MCF 10A (cell line): ENCODE results near the gene GRAMD2A. TPM values are rescaled to one million over a fixed set of nuclear protein-coding genes. Genes with fewer than 3 reads are reported as not detected.

Experiments used
- BruUV-seq: library from RNA; stranded (reverse); fragments of 400-500 nt; replicated peaks from 2 replicates; lab custom pipeline; 2021; lab: Mats Ljungman, UMichigan
- CTCF ChIA-PET: fragments of 300-600 bp; sonication (Branson Sonifier 250); formaldehyde crosslinking; extraction: SDS; loops from one replicate; lab custom pipeline; 2021; ENCODE audit warnings: antibody characterized with exemption, inconsistent platforms; lab: Yijun Ruan, JAX
- POLR2A ChIA-PET: fragments of 300-600, 350-650 bp; sonication (Branson Sonifier 250); formaldehyde crosslinking; extraction: SDS; loops from one replicate; lab custom pipeline; 2020; ENCODE audit warnings: antibody characterized with exemption, inconsistent platforms; lab: Yijun Ruan, JAX
- DNase-seq: peaks from one replicate; pipeline ENCODE4 v3.0.0-alpha.2; 2018; ENCODE audit not compliant: unreplicated experiment
- H3K27ac Mint-ChIP-seq: one replicate; pipeline ENCODE4 v1.8.0; 2022; ENCODE audit warnings: mild to moderate bottlenecking, low read depth, mixed read lengths; ENCODE audit not compliant: unreplicated experiment
- H3K27me3 Mint-ChIP-seq: one replicate; pipeline ENCODE4 v1.8.0; 2022; ENCODE audit warnings: mixed read lengths; ENCODE audit not compliant: insufficient read depth, unreplicated experiment
- H3K36me3 Mint-ChIP-seq: one replicate; pipeline ENCODE4 v1.8.0; 2022; ENCODE audit warnings: mild to moderate bottlenecking, moderate library complexity, mixed read lengths; ENCODE audit not compliant: insufficient read depth, unreplicated experiment
- H3K4me1 Mint-ChIP-seq: one replicate; pipeline ENCODE4 v1.8.0; 2022; ENCODE audit warnings: mixed read lengths; ENCODE audit not compliant: insufficient read depth, unreplicated experiment
- H3K4me3 Mint-ChIP-seq: one replicate; pipeline ENCODE4 v1.8.0; 2022; ENCODE audit warnings: mild to moderate bottlenecking, moderate library complexity, mixed read lengths; ENCODE audit not compliant: unreplicated experiment
- H3K9me3 Mint-ChIP-seq: one replicate; pipeline ENCODE4 v1.8.0; 2022; ENCODE audit warnings: mixed read lengths; ENCODE audit not compliant: unreplicated experiment
- CTCF ChIP-seq: fragments of 200-600 bp; IDR thresholded peaks from one replicate; pipeline ENCODE4 v1.8.0; 2022; ENCODE audit warnings: antibody characterized with exemption, mild to moderate bottlenecking; ENCODE audit not compliant: unreplicated experiment
- intact Hi-C: fragments of 100-400 bp; cut with micrococcal nuclease; formaldehyde crosslinking; loops from 2 replicates; pipeline ENCODE4 v1.14.1; 2022
- total RNA-seq: library from RNA; stranded (reverse); gene quantifications from 2 replicates; pipeline ENCODE4 v1.2.3, GENCODE V29; 2022

The GRAMD2A gene
- total RNA-seq, 1 experiment from 2014 or later = 0.93 TPM

- H3K27me3 Mint-ChIP-seq = no peaks in the 10 kb centered on the region
- TF ChIP-seq CTCF = no peak
- CTCF ChIA-PET = interaction anchor here (0.7 kb wide), 1 partner anchor 12 kb away, joined by 3 read pairs; the partner anchor contains the start of gene SENP8
Measured at GRCh38 chr15:72130272-72130671, 67.3 kb downstream of the GRAMD2A start.

GRCh38 chr15:72128359-72128758 lies 69.2 kb downstream of the GRAMD2A start:
- no peak for DNase-seq
- H3K27me3 Mint-ChIP-seq = no peaks in the 10 kb centered on the region
- no peaks in the 10 kb centered on the region for H3K4me1 Mint-ChIP-seq
- no peaks in the 10 kb centered on the region for H3K36me3 Mint-ChIP-seq
- TF ChIP-seq CTCF = no peak
- H3K9me3 Mint-ChIP-seq = no peaks in the 10 kb centered on the region
- no peak overlapping the region for H3K4me3 Mint-ChIP-seq
- no TSS peak for BruUV-seq
- ChIA-PET POLR2A (interaction anchor here (1.3 to 1.5 kb wide), 2 partner anchors 9 to 10 kb away, joined by 3 to 9 read pairs; partner anchors contain the start of genes MYO9A and SENP8), CTCF (interaction anchor here (0.7 kb wide), 1 partner anchor 344 kb away, joined by 3 read pairs; no protein-coding TSS in a partner anchor)
- intact Hi-C loops = no loop called here
- no peak overlapping the region for H3K27ac Mint-ChIP-seq

More at GRCh38 chr15:72130272-72130671, 67.3 kb downstream of the GRAMD2A start:
- BruUV-seq = no TSS peak
- Mint-ChIP-seq H3K36me3 (no peaks in the 10 kb centered on the region), H3K4me1 (no peaks in the 10 kb centered on the region), H3K27ac (no peak overlapping the region), H3K9me3 (no peaks in the 10 kb centered on the region), H3K4me3 (no peak overlapping the region)
- POLR2A ChIA-PET = no interaction called here
- DNase-seq = no peak
- intact Hi-C loops = no loop called here

GRCh38 chr15:72127724-72128322 lies 69.8 kb downstream of the GRAMD2A start:
- POLR2A ChIA-PET = interaction anchor here (0.5 to 1.5 kb wide), 5 partner anchors 8 to 347 kb away, joined by 3 to 9 read pairs (median 3); partner anchors contain the start of genes MYO9A and SENP8
- no peak for DNase-seq
- intact Hi-C loops = no loop called here
- Mint-ChIP-seq H3K4me3 (no peak overlapping the region), H3K4me1 (no peaks in the 10 kb centered on the region), H3K36me3 (no peaks in the 10 kb centered on the region), H3K27ac (no peak overlapping the region), H3K9me3 (no peaks in the 10 kb centered on the region), H3K27me3 (no peaks in the 10 kb centered on the region)
- CTCF ChIA-PET = interaction anchor here (0.7 kb wide), 1 partner anchor 344 kb away, joined by 3 read pairs; no protein-coding TSS in a partner anchor
- no TSS peak for BruUV-seq
- no peak for TF ChIP-seq CTCF

- BruUV-seq = no TSS peak
- ChIA-PET CTCF (interaction anchor here (0.6 to 0.8 kb wide), 2 partner anchors 16 to 33 kb away, joined by 3 to 5 read pairs; no protein-coding TSS in a partner anchor), POLR2A (interaction anchor here (1.3 kb wide), 1 partner anchor 44 kb away, joined by 3 read pairs; no protein-coding TSS in a partner anchor)
- no peaks in the 10 kb centered on the region for H3K9me3 Mint-ChIP-seq
- no peak for TF ChIP-seq CTCF
- intact Hi-C loops = no loop called here
- H3K4me3 Mint-ChIP-seq = no peak overlapping the region
- DNase-seq = no peak
- H3K4me1 Mint-ChIP-seq = peaks cover 11% of the 10 kb centered on the region
- no peak overlapping the region for H3K27ac Mint-ChIP-seq
- no peaks in the 10 kb centered on the region for H3K27me3 Mint-ChIP-seq
- H3K36me3 Mint-ChIP-seq = no peaks in the 10 kb centered on the region
Measured at GRCh38 chr15:72124218-72124617, 73.4 kb downstream of the GRAMD2A start.
